OCI-LY1 (cell line): ENCODE results near the gene DAAM2.

Source experiments
- EZH2 ChIP-seq: fragments of 200-600 bp; sonication (generic), shearing (Covaris generic); IDR thresholded peaks from 2 replicates; pipeline ENCODE4 v1.8.0; 2017; ENCODE audit warnings: borderline replicate concordance, mixed run types, mild to moderate bottlenecking, antibody characterized with exemption, low read length, moderate library complexity, mixed read lengths
- TF ChIP-seq, protein P1 (sequence below): fragments of 200-600 bp; sonication (generic), shearing (Covaris generic); IDR thresholded peaks from 2 replicates; pipeline ENCODE4 v1.5.1; 2017; ENCODE audit warnings: mild to moderate bottlenecking, antibody characterized with exemption, low read length, moderate library complexity, mixed read lengths

- TF ChIP-seq, protein P1, sequence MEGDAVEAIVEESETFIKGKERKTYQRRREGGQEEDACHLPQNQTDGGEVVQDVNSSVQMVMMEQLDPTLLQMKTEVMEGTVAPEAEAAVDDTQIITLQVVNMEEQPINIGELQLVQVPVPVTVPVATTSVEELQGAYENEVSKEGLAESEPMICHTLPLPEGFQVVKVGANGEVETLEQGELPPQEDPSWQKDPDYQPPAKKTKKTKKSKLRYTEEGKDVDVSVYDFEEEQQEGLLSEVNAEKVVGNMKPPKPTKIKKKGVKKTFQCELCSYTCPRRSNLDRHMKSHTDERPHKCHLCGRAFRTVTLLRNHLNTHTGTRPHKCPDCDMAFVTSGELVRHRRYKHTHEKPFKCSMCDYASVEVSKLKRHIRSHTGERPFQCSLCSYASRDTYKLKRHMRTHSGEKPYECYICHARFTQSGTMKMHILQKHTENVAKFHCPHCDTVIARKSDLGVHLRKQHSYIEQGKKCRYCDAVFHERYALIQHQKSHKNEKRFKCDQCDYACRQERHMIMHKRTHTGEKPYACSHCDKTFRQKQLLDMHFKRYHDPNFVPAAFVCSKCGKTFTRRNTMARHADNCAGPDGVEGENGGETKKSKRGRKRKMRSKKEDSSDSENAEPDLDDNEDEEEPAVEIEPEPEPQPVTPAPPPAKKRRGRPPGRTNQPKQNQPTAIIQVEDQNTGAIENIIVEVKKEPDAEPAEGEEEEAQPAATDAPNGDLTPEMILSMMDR = no peak
- no peak for TF ChIP-seq EZH2
Measured at GRCh38 chr6:39867592-39867991, 75.4 kb downstream of the DAAM2 start.
